Large intestine (tissue), 3 donors: ENCODE results near the gene C1orf159. TPM values are rescaled to one million over a fixed set of nuclear protein-coding genes. Genes with fewer than 3 reads are reported as not detected.
"Not testable (repeated sequence)": the region's sequence is repeated elsewhere in the genome, so short reads cannot be mapped to it uniquely, and the experiment has no call there.

Experiments used
- DNase-seq, 2 donors: peaks; one replicate each; pipeline versions ENCODE4 v3.0.0 to v3.0.0-alpha.2; 2013
- H3K27ac ChIP-seq: one replicate; pipeline ENCODE4 v1.5.1; 2013; ENCODE audit warnings: low read length
- H3K27me3 ChIP-seq: 2 replicates; pipeline ENCODE4 v1.6.1; 2013; ENCODE audit warnings: low read length; ENCODE audit not compliant: control insufficient read depth, insufficient read depth
- H3K36me3 ChIP-seq: 2 replicates; pipeline ENCODE4 v1.6.1; 2013; ENCODE audit warnings: low read length; ENCODE audit not compliant: control insufficient read depth, insufficient read depth
- H3K4me1 ChIP-seq: one replicate; pipeline ENCODE4 v1.6.1; 2013; ENCODE audit warnings: low read length; ENCODE audit not compliant: control insufficient read depth, insufficient read depth
- H3K4me3 ChIP-seq: one replicate; pipeline ENCODE4 v1.5.1; 2013; ENCODE audit warnings: low read length
- H3K9me3 ChIP-seq: one replicate; pipeline ENCODE4 v1.6.1; 2013; ENCODE audit warnings: mild to moderate bottlenecking, low read depth, low read length, moderate library complexity; ENCODE audit not compliant: control insufficient read depth
- WGBS: methylation state at CpG from one replicate; pipeline ENCODE4 v1.1.5; 2013; ENCODE audit warnings: low lambda C conversion rate; ENCODE audit not compliant: insufficient coverage; 5-methylcytosine and 5-hydroxymethylcytosine counted together
- polyA plus RNA-seq: library from polyadenylated mRNA; unstranded; fragments of 120-200 nt; gene quantifications from one replicate; pipeline ENCODE4 v1.2.1, GENCODE V29; 2013

The C1orf159 gene
- polyA plus RNA-seq, 1 donor, result 9.4 TPM

DNA sequence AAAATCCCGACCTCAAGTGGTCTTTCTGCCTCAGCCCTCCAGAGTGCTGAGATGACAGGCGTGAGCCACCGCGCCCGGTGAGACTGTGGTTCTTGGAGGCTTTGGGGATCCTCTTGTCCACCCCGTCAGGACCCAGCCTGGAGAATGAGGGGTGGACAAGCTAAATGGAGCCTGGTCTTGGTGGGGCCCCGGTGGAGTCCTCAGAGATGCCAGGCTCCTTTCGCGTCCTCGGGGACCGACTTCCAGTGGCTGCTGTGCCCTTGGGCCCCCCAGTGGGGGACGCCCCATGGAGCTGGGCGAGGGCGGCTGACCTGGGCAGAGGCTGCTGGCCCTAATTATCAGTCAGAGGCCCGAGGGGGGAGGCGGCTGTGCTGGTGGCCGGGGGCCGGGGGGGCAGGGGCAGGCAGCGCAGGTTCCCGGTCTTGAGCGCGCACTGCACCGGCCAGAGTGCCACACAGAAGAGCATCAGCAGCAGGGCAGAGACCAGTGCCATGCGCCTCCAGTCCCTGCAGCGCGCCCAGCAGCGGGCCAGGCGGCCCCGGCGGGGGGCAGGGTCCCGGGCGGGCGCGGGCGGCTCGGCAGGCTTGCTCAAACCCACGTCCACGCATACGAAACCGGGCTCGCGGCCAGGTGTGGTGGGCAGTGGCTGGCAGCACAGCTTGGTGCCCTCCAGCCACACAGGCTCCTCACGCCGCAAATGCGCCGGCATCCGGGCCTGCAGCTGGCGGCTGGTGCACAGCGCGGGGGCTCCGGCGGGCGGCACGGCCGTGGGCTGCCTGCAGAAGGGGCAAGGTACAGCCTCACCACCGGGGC lies 44.2 kb downstream of the C1orf159 start:
- Histone ChIP-seq H3K4me3 (no peak overlapping the region), H3K27me3 (peaks cover 33% of the 10 kb centered on the region), H3K4me1 (peaks cover 24% of the 10 kb centered on the region), H3K27ac (no peak overlapping the region), H3K9me3 (peaks cover 9% of the 10 kb centered on the region), H3K36me3 (no peaks in the 10 kb centered on the region)
- no CpG with 5 or more reads among the region's 56 CpGs for WGBS
- no peak for DNase-seq

GRCh38 chr1:1069711-1070676 lies 45.9 kb downstream of the C1orf159 start:
- Histone ChIP-seq H3K9me3 (peaks cover 9% of the 10 kb centered on the region), H3K4me3 (no peak overlapping the region), H3K27ac (no peak overlapping the region), H3K27me3 (peaks cover 39% of the 10 kb centered on the region), H3K36me3 (no peaks in the 10 kb centered on the region), H3K4me1 (peaks cover 29% of the 10 kb centered on the region)
- no peak for DNase-seq
- no CpG with 5 or more reads among the region's 40 CpGs for WGBS

DNA sequence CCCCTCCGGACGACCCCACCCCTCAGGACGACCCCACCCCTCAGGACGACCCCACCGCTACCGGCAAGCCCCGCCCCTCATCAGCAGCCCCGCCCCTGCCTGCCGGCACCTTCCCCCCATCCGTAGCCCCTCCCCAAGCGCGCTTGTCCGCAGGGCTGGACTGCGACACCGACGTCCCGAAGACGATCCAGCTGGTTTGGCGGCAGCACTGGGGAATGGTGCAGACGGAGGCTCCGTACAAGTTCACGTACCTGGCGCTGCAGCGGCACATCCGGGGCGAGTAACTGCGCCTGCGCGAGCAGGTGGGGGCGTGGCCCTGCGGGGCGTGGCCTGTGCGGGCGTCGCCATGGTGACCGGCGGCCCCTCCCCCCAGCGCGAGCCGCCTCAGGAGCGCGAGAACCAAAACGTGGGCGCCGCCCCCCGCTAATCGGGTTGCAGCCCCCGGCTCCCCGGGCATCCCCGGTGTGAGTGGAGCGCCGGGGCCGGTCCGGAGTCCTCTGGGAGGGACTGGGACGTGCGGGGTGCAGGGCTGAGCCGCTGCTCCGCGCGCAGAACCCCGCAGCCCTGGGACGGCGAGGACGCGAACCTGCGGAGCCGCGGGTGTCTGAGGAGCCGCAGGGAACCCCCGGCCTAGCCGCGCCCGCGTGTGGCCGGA lies 46.7 kb downstream of the C1orf159 start:
- Histone ChIP-seq H3K27ac (peak overlapping the region; percentile 45), H3K9me3 (peaks cover 9% of the 10 kb centered on the region), H3K36me3 (no peaks in the 10 kb centered on the region), H3K27me3 (peaks cover 44% of the 10 kb centered on the region), H3K4me3 (peak overlapping the region; percentile 46), H3K4me1 (peaks cover 25% of the 10 kb centered on the region)
- no CpG with 5 or more reads among the region's 75 CpGs for WGBS
- peak; percentile 71 to 73 for DNase-seq

GRCh38 chr1:1068517-1069055 lies 47.3 kb downstream of the C1orf159 start:
- Histone ChIP-seq H3K36me3 (no peaks in the 10 kb centered on the region), H3K4me3 (no peak overlapping the region), H3K27ac (no peak overlapping the region), H3K27me3 (peaks cover 49% of the 10 kb centered on the region), H3K4me1 (peaks cover 25% of the 10 kb centered on the region), H3K9me3 (peaks cover 9% of the 10 kb centered on the region)
- no CpG with 5 or more reads among the region's 55 CpGs for WGBS
- peak; percentile 33 to 68 for DNase-seq

DNA sequence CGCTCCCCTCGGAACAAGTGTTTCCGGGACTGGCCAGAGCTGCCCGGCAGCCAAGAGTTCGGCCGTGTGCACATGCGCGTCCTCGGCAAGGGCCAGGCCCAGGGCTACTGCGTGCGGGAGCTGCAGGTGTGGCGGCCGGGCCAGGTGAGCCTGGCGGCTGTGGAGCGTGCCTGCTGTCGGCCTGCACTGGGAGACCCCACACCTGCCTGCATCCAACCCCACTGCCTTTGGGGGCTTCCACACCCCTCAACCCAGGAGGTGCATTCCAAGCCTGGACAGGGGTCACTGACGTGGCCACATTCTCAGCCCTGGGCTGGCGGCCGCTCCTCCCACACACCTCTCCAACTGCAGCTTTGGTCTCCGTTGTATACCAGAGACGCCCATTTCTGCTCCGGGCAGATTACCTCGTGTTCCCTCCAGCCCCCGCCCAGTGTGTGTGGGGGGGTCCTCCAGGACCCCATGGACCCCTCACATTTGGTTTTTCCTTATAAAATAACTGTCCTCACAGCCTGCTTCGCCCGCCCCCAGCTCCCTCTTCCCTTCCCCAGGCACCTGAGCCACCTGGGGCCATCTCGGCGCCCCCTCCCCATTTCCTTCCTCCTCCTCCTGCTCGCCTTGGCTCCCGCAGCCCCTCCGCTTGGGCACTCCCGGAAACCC lies 47.9 kb downstream of the C1orf159 start:
- no peak for DNase-seq
- Histone ChIP-seq H3K27ac (no peak overlapping the region), H3K4me3 (no peak overlapping the region), H3K36me3 (no peaks in the 10 kb centered on the region), H3K27me3 (peaks cover 55% of the 10 kb centered on the region), H3K9me3 (peaks cover 9% of the 10 kb centered on the region), H3K4me1 (peaks cover 23% of the 10 kb centered on the region)
- WGBS, result no CpG with 5 or more reads among the region's 32 CpGs

- Histone ChIP-seq H3K4me3 (no peak overlapping the region), H3K27ac (no peak overlapping the region), H3K27me3 (peaks cover 61% of the 10 kb centered on the region), H3K36me3 (no peaks in the 10 kb centered on the region), H3K4me1 (peaks cover 23% of the 10 kb centered on the region), H3K9me3 (peaks cover 9% of the 10 kb centered on the region)
- DNase-seq, result no peak
- no CpG with 5 or more reads among the region's 54 CpGs for whole genome bisulfite sequencing
Measured at GRCh38 chr1:1067284-1067859, 48.5 kb downstream of the C1orf159 start.

DNA sequence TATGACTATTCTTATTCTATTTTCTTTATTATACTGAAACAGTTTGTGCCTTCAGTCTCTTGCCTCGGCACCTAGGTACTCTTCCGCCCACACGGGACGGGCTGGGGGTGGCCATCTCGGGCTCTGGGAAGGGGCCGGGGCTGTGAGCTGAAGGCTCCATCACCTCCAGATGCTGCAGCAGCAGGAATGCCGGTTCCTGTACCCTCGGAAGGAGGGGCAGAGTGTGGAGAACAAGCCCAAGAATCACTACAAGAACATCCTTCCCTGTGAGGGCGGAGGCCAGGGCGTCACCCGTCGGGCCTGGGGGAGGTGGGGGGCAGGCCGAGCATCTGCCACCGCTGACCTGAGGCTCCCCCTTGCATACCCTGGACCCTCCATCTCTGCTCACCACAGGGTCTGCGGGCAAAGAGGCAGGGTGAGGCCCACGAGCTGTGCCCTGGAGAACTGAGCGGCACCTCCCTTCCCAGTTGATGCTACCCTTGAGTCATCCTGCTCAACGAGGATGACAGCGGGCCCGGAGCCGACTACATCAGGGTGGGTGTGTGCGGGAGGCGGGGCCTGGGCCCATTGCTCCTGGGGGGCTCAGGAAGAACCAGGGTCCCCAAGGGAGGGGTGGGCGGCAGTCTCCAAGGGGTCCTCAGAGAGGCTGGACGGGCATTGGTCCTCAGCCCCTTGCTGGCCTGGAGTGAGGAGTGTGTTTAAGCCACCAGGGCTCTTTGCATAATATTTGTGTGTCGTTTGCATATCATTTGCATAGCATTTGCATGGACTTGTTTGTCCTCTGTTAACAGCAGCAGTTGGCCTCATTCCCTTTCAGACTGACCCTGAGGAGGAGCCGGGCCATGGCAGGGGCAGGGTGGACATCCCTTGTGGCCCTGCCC lies 49.2 kb downstream of the C1orf159 start:
- peaks cover 67% of the 10 kb centered on the region for H3K27me3 ChIP-seq
- H3K27ac ChIP-seq, result no peak overlapping the region
- no CpG with 5 or more reads among the region's 27 CpGs for WGBS

DNA sequence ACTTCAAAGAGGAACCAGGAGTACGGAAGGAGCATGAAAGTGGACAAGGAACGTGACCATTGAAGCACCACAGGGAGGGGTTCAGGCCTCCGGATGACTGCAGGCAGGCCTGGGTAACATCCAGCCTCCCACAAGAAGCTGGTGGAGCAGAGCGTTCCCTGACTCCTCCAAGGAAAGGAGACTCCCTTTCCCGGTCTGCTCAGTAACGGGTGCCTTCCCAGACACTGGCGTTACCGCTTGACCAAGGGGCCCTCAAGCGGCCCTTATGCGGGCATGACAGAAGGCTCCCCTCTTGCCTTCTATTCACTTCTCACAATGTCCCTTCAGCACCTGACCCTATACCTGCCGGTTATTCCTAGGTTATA lies 50.0 kb downstream of the C1orf159 start:
- not testable (repeated sequence) for H3K36me3 ChIP-seq, H3K4me3 ChIP-seq, DNase-seq, H3K9me3 ChIP-seq, H3K27ac ChIP-seq
- H3K27me3 ChIP-seq, result peaks cover 74% of the 10 kb centered on the region
- peaks cover 25% of the 10 kb centered on the region for H3K4me1 ChIP-seq
- 100% methylated on average over 1 of the region's 11 CpGs for WGBS

More for the DNA sequence above, 49.2 kb downstream of the C1orf159 start:
- no peak for DNase-seq
- H3K4me3 ChIP-seq, result no peak overlapping the region
- H3K9me3 ChIP-seq, result peaks cover 9% of the 10 kb centered on the region
- H3K36me3 ChIP-seq, result no peaks in the 10 kb centered on the region
- peaks cover 25% of the 10 kb centered on the region for H3K4me1 ChIP-seq
